Hepatocyte (in vitro differentiated cells): ENCODE measurements around the gene CDK19.

Source experiments
- CTCF ChIP-seq: fragments of 200-600 bp; sonication (generic); IDR thresholded peaks from 2 replicates; pipeline ENCODE4 v1.5.1; 2016; ENCODE audit warnings: antibody characterized with exemption, mild to moderate bottlenecking; ENCODE audit not compliant: poor library complexity
- EZH2phosphoT487 ChIP-seq: fragments of 200-600 bp; sonication (generic); IDR thresholded peaks from one replicate; pipeline ENCODE4 v1.6.1; 2018; ENCODE audit warnings: antibody characterized with exemption, mild to moderate bottlenecking, low read depth, moderate library complexity; ENCODE audit not compliant: unreplicated experiment, severe bottlenecking

GRCh38 chr6:110813338-110814101, 1.7 kb downstream of the CDK19 start:
- TF ChIP-seq CTCF (no peak), EZH2phosphoT487 (no peak)
